PFSK-1 (cell line): ENCODE data around the gene TMEM19.

Source experiments
- FOXP2 ChIP-seq: optimal IDR thresholded peaks from 2 replicates; pipeline ENCODE3; 2011; ENCODE audit warnings: borderline replicate concordance, control low read depth, inconsistent platforms; ENCODE audit not compliant: insufficient read depth; ENCODE audit errors: extremely low read length, extremely low read depth
- POLR2AphosphoS5 ChIP-seq: IDR thresholded peaks from 2 replicates; pipeline ENCODE4 v1.6.1; 2012; ENCODE audit warnings: low read depth, mild to moderate bottlenecking, control low read depth, low read length, moderate library complexity
- REST ChIP-seq, 2 experiments: IDR thresholded peaks; 2 replicates each; pipeline versions ENCODE4 v1.6.1 to v1.8.0; 2011 to 2012; ENCODE audit warnings: low read depth in 2 of 2, low read length in 2 of 2, control low read depth in 1 of 2, inconsistent platforms in 1 of 2, mild to moderate bottlenecking in 1 of 2, moderate library complexity in 1 of 2; ENCODE audit not compliant: insufficient read depth in 1 of 2

- TF ChIP-seq REST (IDR thresholded peaks at IDR 0.05; ENCODE audit: insufficient read depth in 1 of 2, low read depth in 2 of 2, low read length in 2 of 2), result no peak
- no peak for TF ChIP-seq POLR2AphosphoS5
- TF ChIP-seq FOXP2, result no peak
These were observed 22.8 kb downstream of the TMEM19 start for GRCh38 chr12:71708658-71709057.
